Stimulated activated CD8-positive, alpha-beta memory T cell treated with anti-CD3 and anti-CD28 coated beads, Interleukin-4, amount 100 ng/mL, for 48 hours (primary cell): ENCODE measurements around the gene EVA1C.
"Not testable (repeated sequence)": the region's sequence is repeated elsewhere in the genome, so short reads cannot be mapped to it uniquely, and the experiment has no call there.

Experiments used
- DNase-seq: peaks from one replicate; pipeline ENCODE4 v3.0.0-alpha.2; 2020

The EVA1C gene

GRCh38 chr21:32390537-32391224, 21.8 kb upstream of the EVA1C start:
- not testable (repeated sequence) for DNase-seq

- no peak for DNase-seq
These were observed 20.8 kb upstream of the EVA1C start for GRCh38 chr21:32391755-32392154.

GRCh38 chr21:32392299-32392879, 20.1 kb upstream of the EVA1C start:
- no peak for DNase-seq

DNA sequence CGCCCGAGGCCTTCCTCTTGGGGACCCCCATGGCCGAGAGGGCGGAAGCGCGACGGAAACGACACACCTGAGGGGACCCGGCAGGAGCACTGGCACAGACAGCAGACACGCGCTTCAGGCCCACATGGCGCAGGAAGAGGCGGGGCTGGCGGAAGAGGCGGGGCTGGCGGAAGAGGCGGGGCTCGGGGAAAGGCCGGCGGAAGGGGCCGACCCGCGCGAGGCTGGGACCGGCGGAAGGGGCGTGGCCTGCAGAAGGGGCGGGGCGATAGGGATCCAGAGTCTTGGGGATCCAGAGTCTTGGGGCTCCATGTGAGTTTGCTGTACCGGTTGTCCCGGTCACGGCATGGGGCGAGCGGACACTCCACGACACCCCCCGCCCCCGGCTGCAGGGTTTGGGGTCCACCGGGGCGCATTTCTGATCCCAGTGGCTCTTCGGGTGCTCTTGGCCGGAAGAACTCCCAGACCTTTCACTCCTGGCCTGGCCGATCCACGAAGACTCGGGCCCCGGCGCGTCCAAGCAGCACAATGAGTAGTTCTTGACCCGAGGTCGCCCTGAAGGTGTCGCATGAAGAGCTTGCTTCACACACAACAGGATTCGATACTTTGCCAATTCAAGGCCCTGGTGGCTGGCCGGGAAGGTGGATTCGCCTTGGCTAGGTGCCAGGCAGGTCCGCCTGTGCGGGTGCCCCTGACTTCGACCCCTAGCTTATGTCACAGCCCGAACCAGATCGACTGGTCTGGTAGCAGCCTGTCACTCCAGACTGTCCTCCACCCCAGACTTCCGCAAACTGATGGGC, 19.4 kb upstream of the EVA1C start, which contains the start of gene URB1:
URB1 (minus strand) TSS at position 133 of the 797 bp plus-strand sequence; CDS start at position 31, 102 bp downstream.
- peak; percentile 99 for DNase-seq

GRCh38 chr21:32393677-32394001, 18.9 kb upstream of the EVA1C start:
- no peak for DNase-seq

DNA sequence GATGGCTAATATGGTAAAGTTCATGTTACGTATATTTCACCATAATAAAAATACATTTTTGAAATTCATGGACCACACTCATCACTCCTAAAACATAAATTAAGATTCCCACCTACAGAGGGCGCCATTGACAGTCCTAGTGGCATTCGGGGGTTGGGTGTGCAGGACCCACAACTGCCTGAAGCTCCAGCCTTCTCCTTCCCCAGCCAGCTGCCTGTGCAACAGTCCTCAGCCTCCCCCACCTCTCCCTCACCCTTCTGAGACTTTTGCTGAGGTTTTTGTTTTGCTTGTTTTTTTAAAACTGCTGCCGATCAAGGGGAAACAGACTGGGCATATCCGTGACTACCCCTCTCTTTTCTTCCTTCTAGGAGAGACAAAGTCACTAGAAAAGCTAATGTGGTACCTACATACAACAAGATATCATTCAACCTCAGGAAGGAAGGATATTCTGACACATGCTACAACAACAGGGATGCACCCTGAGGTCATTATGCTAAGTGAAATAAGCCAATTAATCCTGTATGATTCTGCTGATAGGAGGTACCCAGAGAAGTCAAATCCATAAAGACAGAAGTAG, 9.2 kb upstream of the EVA1C start:
- peak; percentile 74 for DNase-seq

DNA sequence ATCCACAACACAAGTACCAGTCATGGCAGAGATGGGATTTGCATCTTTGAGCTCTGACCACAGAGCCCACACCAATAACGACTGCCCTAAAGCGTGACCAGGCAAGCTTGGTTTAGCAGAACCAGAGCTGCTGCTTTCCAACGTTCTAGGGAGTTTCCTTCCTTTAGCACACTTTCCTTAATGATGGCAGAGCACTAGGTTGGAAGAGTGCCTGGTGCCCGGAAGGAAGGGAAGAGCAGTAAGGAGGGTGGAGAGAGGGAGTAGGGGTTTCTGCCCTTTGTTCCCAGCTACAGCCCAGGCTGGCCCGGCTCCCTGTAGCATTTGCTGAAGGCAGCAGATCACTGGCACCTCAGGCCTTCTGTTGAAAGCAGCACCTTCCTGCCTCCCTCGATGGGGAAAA, 6.1 kb upstream of the EVA1C start:
- no peak for DNase-seq

- DNase-seq, result no peak
These were observed 2.2 kb upstream of the EVA1C start for GRCh38 chr21:32410291-32410690.

- DNase-seq, result no peak
These were observed 1.6 kb upstream of the EVA1C start for GRCh38 chr21:32410916-32411315.

- DNase-seq, result peak; percentile 83
These were observed 950 bp upstream of the EVA1C start for GRCh38 chr21:32411350-32412161.

GRCh38 chr21:32413015-32413504, 554 bp downstream of the EVA1C start:
- no peak for DNase-seq

GRCh38 chr21:32413697-32414578, 1.4 kb downstream of the EVA1C start:
- no peak for DNase-seq

GRCh38 chr21:32414579-32415358, 2.3 kb downstream of the EVA1C start:
- DNase-seq, result no peak

GRCh38 chr21:32415451-32416398, 3.2 kb downstream of the EVA1C start:
- DNase-seq, result no peak

DNA sequence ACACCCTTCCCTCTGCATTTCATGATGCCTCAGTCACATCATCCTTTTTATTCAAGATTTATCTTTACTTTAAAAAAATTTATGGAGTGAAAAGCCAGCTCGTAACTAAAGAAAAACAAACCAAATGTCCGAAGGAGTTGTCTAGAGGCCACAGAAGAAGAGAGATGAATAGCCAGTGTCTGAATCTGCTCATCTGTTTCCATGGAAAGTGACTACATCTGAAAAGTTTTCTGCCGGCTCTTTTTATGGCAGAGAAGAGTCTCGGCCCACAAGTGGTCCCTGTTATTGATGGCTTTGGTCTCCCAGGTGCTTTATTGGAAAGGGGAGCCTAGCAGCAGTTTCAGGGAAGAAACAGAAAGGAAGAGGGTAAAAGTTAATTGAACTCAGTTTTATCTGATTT, 5.6 kb downstream of the EVA1C start:
- DNase-seq, result no peak

DNA sequence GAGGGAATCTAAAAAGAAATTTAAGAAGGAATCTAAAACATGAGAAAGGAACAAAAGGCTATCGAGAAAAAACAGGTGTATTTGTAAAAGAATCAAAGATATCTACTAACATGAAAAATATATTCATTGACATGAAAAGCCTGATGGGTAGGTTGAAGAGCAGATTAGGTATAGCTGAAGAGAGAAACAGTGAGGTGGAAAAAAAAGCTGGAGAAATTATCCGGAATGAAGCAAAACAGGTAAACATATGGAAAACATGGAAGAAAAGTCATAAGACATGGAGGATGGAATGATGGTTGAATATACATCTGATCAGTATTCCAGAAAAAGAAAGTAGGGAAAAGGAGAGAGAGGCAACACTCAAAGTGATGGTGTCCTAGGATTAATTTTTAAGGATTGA, 9.6 kb downstream of the EVA1C start:
- no peak for DNase-seq

DNA sequence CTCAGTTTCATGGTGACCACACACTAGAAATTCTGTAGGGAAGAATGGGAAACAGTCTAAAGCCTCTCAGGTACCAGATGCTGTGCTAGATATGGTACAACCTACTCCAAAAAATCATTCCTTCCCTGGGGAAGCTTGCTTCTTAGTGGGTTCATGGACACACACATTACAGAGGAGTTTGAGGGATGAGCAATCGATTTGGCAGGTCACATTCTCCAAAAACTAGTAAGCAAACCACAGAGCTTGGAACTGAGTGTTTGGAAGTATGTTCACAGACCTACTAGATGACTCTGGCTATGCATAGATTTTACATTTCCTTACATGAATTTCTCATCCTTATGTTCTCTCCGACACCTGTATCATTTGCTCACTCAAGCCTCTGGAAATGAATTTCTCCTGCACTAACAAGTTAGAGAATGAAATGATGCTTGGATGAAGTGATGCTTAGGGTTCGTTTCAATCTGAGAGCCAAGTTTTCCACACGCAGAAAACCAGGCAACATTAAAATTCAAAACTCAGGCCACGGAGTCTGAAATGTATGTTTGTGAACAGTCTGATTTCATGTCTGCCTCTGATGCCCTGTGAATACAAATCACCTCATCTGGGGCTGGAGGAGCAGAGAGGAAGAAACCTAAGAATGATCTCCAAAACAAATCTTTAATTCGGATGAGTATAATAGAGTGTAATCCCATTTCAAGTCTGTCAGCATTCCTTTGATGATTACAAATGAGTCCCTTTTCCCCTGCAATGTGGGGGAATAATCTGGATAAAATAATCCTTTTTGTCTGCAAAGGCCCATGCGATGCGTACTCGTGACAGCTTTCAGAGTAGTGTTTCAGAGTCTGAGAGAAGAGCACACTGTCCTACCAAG, 11.0 kb downstream of the EVA1C start:
- no peak for DNase-seq

DNA sequence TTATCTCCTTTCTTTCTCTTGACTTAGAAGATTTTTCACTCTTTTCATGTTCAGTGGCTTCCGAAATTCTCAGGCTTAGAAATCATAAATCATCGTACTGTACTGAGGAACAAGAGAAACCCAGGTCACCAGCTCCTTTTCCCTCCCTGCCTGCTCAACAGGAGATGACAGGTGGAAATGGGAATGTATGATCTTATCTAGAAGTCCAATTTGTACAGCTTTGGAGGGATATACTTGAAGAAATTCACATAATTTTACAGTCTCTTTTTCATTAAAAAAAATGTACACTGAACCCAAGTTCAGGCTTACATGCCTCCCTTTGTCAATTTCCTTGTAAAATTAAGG, 11.7 kb downstream of the EVA1C start:
- no peak for DNase-seq

GRCh38 chr21:32424674-32425073, 12.2 kb downstream of the EVA1C start:
- DNase-seq, result no peak
